ENCODE measurements around the gene CNOT4.

GRCh38 chr7:135333200-135333599 lies 176.7 kb downstream of the CNOT4 start:
- TF ChIP-seq CTCF (IDR thresholded peaks at IDR 0.05; ENCODE audit: borderline replicate concordance, extremely low read depth, low read length, poor library complexity, severe bottlenecking) = no peak
- no peak for TF ChIP-seq EZH2 (IDR thresholded peaks at IDR 0.05; ENCODE audit: borderline replicate concordance, low read depth, low read length, severe bottlenecking)

All from DND-41 (cell line).